ENCODE results near the gene ATP11A. TPM values are rescaled to one million over a fixed set of nuclear protein-coding genes. Genes with fewer than 3 reads are reported as not detected.

Gene ATP11A
- total and polyA plus RNA-seq, 11 donors: 20.5 to 146 (median 91.2) TPM

DNA sequence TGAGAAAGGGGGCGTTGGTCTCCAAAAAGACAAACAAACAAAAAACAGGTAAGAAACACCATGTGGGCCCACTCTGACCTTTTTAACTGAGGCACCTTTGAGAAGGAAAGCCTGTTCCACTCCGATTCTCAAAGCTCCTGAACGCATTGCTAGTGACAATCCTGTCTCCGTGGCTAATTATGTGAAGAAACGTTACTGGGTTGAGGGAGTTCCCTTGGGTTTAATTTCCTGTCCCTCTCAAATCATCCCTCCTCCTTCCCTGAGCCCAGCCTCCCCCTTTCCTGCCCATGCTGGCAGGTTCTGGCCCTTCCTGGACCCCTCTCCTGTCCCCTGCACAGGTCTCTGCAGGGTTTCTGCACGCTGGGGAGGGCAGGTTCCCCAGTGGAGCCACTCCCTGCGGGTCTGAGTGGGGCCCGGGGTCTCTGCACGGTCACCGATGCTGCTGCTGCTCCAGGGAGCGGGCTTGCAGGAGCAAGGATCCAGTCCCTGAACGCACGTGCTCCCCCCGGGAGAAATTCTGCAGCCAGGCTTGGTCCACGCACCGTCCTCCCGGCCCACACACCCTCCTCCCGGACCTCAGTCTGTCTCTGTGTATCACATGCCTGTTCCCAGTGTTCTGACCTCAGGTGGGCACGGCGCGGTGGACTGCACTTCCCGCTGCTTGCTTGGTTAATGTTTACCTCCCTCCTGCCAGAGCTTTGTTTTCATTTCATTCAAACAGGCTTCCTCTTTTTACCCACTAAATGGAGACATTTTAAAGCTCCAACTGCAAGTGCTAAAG lies 202.8 kb downstream of the ATP11A start:
- peak in 2 of 5 donors; percentile 24 to 40 for DNase-seq
- Histone ChIP-seq H3K4me1 (peaks cover 4 to 28% (median 20%) of the 10 kb centered on the region in 12 donors), H3K4me3 (no peak overlapping the region), H3K27ac (no peak overlapping the region), H3K36me3 (no peaks in the 10 kb centered on the region), H3K9me3 (no peaks in the 10 kb centered on the region), H3K27me3 (peaks cover 0 to 33% (median 20%) of the 10 kb centered on the region in 9 donors)
- WGBS, 4 donors: 29 to 46% (median 36%) methylated on average over 18 to 22 of the region's 22 CpGs
- TF ChIP-seq POLR2A (IDR thresholded peaks at IDR 0.05): no peak
- TF ChIP-seq, protein P1, sequence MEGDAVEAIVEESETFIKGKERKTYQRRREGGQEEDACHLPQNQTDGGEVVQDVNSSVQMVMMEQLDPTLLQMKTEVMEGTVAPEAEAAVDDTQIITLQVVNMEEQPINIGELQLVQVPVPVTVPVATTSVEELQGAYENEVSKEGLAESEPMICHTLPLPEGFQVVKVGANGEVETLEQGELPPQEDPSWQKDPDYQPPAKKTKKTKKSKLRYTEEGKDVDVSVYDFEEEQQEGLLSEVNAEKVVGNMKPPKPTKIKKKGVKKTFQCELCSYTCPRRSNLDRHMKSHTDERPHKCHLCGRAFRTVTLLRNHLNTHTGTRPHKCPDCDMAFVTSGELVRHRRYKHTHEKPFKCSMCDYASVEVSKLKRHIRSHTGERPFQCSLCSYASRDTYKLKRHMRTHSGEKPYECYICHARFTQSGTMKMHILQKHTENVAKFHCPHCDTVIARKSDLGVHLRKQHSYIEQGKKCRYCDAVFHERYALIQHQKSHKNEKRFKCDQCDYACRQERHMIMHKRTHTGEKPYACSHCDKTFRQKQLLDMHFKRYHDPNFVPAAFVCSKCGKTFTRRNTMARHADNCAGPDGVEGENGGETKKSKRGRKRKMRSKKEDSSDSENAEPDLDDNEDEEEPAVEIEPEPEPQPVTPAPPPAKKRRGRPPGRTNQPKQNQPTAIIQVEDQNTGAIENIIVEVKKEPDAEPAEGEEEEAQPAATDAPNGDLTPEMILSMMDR (IDR thresholded peaks at IDR 0.05): no peak
- intact Hi-C loops (cut with DNase I): no loop called here
- ATAC-seq: no peak

DNA sequence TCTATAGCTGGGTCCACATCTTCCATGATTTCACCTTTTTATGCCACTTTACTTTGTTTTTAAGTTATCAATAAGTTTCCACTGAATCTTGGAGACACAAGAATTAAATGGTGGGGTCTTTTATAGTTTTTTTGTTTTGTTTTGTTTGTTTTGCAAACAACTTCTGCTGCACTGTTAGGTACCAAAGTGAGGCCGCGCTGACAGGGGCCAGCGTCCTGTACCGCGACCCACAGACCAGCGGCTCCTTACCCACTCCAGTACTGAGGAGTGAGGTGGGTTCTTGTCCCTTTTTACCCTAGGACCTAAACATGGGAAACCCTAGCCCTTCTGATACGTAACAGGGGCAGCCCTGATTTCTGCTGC lies 203.3 kb downstream of the ATP11A start:
- ATAC-seq (no peak), DNase-seq (no peak)
- H3K27me3 ChIP-seq: peaks cover 0 to 33% (median 20%) of the 10 kb centered on the region in 9 donors
- intact Hi-C loops (cut with DNase I): no loop called here
- peaks cover 4 to 28% (median 20%) of the 10 kb centered on the region in 12 donors for H3K4me1 ChIP-seq
- no peaks in the 10 kb centered on the region for H3K9me3 ChIP-seq
- WGBS, 4 donors: 66 to 84% (median 77%) methylated on average over 7 of the region's 7 CpGs
- TF ChIP-seq, protein P1 (IDR thresholded peaks at IDR 0.05): no peak
- TF ChIP-seq POLR2A (IDR thresholded peaks at IDR 0.05): no peak
- H3K36me3 ChIP-seq: no peaks in the 10 kb centered on the region
- peak overlapping the region in 1 of 12 donors; percentile 50 for H3K4me3 ChIP-seq
- no peak overlapping the region for H3K27ac ChIP-seq

DNA sequence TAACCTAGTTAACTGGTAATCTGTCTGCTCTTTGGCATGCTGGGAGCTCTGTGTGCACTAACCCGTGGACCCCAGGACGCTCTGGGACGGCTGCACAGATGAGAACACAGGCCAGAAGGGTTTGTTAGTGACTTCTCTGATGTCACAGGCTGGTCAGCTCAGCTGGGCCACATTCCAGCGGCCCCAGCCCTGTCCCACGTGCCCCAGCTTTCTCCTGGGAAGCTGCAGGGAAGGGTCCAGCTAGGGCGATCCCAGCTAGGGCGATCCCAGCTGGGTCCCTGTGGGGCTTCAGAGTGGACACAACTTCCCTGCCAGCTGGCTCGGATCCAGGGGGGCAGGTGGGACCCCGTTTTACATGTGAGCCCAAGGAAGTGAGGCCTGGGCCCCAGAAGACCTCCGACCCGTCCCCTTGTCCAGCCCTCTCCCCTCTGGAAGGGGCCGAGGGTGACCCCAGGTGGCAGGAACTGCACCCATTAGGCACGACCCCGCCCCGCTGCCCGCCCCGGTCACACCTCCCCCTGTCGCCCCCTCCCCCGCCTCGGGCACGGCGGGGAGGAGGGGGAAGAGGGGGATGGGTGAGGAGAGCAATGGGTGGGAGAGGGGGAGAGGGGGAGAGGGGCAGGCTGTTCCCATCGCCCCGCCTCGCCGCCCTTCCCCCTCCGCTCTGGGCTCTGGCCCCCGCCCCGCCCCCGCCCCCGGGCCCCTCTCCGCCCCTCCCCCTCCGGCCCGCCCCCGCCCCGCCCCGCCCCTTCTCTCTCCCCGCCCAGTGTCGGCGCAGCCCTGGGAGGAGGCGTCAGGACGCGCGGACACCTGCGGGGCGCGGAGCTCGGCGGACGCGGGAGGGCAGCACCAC lies 204.0 kb downstream of the ATP11A start:
- intact Hi-C loops (cut with DNase I): no loop called here

More for the DNA sequence above, 204.0 kb downstream of the ATP11A start:
- peaks cover 0 to 33% (median 20%) of the 10 kb centered on the region in 9 donors for H3K27me3 ChIP-seq
- ATAC-seq (peak in 3 of 4 donors; percentile 25 to 62 (median 47)), DNase-seq (peak in 3 of 5 donors; percentile 35 to 66 (median 53))
- H3K4me1 ChIP-seq: peaks cover 4 to 28% (median 20%) of the 10 kb centered on the region in 12 donors
- H3K4me3 ChIP-seq: peak overlapping the region; percentile 32 to 62 (median 52)
- H3K9me3 ChIP-seq: no peaks in the 10 kb centered on the region
- WGBS, 4 donors: 3 to 23% (median 5%) methylated on average over 10 to 36 of the region's 51 CpGs
- TF ChIP-seq, protein P1 (IDR thresholded peaks at IDR 0.05): no peak
- TF ChIP-seq POLR2A (IDR thresholded peaks at IDR 0.05): no peak
- no peaks in the 10 kb centered on the region for H3K36me3 ChIP-seq
- H3K27ac ChIP-seq: peak overlapping the region in 1 of 12 donors; percentile 11
